HT-29 (cell line): ENCODE data around the gene DUSP16. TPM values are rescaled to one million over a fixed set of nuclear protein-coding genes. Genes with fewer than 3 reads are reported as not detected.
"Not testable (repeated sequence)": the region's sequence is repeated elsewhere in the genome, so short reads cannot be mapped to it uniquely, and the experiment has no call there.

Experiments
- DNase-seq: peaks from one replicate; pipeline ENCODE4 v3.0.0-alpha.2; 2015; ENCODE audit warnings: low spot score
- total RNA-seq: library from RNA; depleted of rRNA; stranded (reverse); fragments of >200 nt; shearing (Covaris generic); gene quantifications from 2 replicates; pipeline ENCODE4 v1.2.3, GENCODE V29; 2014

DUSP16 gene
- total RNA-seq, 1 experiment from 2014 or later = 9.2 TPM

DNA sequence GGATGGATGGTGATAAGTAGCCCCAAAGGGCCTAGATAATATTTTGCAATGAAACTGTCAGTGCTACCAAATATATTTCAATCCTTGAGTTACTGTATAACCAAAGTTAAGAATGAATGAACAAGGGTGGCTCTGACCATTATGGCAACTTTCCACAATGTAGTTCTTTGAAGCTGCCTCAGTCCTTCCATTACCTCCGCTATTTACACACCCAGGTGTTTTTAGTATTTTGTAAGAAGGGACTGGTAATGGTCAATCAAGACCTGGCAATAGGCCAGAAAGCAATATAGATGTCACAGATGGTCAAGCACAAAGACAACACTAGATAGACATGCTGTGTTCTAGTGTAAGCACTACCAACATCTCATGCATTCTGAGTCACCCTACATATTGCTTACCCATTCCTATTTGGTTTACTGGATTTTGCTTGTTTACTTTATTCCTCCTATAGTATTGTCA is 16.3 kb downstream of the DUSP16 start:
- peak; percentile 86 for DNase-seq

DNA sequence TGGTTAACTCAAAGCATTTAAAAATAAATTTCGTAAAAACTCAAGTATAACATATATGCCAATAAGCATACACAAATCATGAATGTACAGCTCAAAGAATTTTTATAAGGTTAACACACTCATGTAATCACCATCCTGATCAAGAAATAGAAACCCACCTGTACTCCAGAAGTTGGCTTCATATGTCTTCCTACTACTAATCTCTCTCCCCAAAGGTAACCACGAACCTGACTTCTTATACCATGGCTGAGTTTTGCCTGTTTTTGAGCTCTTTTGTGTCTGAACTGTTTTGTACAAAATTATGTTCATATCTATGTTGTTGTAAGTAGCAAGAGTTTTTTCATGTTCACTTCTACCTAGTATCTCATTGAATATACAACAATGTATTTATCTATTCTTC is 18.7 kb downstream of the DUSP16 start:
- DNase-seq = no peak

DNA sequence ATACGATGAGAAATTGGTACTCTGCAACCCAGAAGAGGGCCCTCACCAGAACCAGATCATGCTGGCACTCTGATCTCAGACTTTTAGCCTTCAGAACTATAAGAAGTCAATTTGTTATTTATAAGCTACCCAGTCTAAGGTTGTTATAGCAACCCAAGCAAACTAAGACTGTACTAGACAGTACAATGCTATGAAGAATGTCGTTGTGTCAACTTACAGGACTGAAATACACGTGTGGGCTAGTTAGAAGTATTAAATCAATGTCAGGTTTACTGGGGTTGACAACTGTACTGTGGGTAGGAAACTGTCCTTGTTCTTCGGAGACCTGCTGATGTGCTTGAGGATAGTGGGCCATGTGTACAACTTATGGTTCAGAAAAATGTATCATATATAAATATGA is 19.7 kb downstream of the DUSP16 start:
- peak; percentile 43 for DNase-seq

DNA sequence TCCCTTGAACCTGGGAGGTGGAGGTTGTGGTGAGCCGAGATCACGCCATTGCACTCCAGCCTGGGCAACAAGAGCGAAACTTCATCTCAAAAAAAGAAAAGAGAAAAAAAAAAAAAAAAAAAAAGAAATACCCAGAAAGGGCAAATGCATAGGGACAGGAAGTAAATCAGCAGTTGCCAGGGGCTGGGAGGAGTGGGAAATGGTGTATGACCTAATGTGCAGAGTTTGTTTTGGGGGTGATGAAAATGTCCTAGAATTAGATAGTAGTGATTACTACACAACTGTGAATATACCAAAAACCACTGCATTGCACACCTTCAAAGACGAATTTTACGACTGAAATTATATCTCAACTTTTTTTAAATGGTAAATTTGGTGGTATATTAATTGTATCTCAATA is 20.4 kb downstream of the DUSP16 start:
- no peak for DNase-seq

DNA sequence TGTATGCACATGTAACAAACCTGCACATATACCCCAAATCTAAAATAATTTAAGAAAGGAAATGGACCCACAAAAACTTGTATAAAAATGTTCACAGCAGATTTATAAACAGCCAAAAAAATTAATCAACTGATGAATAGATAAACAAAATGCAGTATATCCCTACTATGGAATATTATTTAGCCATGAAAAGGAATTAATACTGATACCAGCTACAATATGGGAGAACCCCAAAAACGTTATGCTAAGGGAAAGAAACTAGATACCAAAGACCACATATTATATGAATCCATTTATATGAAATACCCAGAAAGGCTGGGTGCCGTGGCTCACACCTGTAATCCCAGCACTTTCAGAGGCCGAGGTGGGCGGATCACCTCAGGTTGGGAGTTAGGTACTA is 20.9 kb downstream of the DUSP16 start:
- DNase-seq = no peak

DNA sequence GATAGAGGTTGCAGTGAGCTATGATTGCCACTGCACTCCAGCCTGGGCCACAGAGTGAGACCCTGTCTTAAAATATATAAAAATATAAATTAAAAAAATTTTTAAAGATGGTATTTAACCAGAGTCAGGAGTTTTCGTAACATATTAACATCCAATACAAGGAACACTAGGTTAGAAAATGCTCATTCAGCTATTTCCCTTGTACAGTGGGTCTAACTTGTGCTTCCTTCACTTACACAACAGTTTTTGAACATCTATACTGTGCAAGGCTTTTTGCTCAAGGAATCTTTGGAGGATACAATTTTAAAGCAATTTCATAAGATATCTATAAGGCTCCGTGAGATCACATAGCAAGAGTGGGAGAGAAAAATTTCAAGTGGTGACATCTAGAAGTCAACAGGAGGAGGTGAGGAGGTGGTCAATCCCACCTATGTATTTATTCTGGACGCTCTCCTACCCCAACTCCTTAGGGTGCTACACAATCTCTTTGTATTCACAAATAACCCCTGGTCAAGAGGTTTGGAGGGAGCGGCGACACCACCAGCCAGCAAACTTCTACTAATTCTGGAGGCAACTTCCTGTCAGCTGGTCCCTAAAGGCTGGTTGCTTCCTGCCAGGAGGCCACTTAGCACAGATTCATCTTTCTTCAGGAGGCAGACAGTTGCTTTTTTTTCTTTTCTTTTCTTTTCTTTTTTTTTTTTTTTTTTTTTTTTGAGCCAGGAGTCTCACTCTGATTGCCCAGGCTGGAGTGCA is 22.2 kb downstream of the DUSP16 start:
- DNase-seq = no peak

DNA sequence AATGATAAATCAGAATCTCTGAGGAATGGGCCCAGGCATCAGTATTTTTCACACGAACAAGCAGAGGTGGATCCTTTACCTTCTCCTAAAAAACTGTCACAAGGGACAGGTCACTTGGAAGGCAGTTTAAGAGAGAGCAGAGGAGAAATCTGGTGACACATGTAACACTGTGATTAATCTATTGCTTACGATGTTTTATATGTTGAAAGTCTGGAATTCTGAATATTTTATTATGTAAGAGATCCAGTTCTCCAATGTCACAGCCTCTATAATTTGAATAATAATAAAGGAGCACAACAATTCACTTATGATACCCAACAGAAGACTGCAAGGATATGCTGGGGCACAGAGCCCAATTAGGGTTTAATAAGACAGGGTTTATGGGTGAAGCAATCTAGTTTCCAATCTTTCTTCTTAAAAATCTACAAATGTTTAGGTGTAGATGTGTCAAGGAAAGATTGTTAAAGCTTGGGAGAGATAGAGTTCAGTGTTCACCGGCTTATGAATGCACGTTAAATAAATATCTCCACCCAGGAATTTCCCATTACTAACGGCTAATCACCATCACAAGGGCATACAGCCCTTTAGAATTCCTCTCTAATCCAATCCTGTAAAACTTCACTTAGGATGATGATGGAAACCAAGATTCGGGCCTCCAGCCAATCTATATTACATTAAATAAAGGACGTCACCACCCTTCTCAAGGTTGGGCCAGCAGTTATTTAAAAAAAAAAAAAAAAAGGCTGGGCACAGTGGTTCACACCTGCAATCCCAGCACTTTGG is 23.4 kb downstream of the DUSP16 start:
- peak; percentile 93 for DNase-seq

DNA sequence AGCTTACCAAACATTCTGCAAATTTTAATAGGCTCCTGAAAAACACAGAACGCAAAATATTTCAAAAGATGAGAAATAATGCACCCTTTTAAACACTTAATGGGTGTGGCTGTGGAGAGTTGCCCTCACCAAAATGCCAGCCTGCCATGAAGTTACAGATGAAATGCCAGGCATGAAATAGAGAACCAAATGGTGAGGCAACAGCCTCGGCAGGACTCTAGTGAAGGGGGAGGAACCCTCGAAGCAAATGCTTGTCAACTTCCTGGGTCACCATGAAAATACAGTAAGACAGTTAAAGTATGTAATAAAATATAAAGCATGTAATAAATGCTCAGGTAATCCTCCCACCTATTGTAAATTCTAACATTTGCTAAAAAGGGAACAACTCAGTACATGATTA is 24.1 kb downstream of the DUSP16 start:
- DNase-seq = peak; percentile 45

DNA sequence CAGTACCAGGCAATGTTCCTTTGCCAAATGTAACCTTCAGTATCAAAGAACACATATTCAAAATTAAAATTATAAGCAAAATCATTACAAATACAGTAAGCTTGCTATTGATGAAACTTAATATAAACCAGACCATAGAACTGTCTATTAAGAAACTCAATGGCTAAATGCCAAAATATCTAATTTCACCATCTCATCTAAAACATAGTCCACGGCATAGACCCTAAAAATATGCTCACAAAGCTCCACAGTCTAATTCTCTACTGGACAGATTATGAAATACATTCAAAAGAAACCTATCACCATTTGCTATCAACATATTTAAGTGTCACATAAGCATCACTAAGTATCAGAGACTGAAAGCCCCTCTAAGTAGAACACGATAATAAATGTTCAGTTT is 25.2 kb downstream of the DUSP16 start:
- DNase-seq = no peak

DNA sequence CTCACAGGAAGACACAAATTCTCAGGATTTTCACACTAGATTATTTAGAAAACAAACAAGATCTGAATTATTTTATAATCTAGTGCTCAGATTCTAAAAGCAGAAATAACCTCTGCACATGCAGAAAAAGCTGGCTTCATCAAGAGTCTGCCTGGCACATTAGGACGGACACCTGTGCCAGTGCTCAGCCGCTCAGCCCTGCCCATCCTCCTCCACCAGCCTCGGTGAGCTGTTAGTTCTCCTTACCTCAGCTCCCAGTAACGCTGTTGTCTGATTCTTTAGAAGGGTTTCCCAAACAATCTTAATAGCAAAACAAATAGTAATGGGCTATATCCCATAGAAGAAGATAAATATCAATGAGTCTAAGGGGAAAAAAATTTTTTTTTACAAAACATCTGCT is 27.7 kb downstream of the DUSP16 start:
- no peak for DNase-seq

DNA sequence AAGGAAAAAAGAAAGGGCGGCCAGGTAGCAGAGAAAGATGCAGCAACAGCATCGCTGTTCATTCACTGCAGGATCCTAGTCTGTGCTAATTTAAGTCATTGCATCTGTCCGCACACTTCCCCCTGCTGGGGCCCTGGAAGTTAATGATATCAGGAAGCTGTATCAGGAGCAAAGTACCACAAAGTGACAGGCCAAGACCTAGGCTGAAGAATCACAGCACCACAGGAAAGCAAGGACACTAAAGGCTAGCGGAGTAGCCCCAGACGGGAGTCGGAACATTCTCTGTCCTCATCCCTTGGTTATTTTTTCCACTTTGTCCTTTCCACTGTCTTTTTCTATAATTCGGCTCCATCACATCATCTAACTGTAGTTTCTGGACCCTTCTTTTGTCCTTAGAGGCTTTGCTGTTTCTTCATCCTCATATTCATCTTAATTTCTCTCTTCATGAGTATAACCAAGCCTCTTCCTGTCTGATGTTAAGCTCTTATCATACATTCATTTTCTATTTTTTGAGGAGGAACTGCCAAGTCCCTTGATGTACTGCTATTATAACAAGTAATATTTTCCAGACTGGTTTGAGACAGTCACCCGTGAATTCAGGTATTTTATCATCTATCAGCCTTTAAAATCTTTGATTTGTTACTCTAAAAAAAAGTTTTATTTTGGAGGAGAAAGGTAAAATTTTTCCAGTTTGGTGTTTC is 28.3 kb downstream of the DUSP16 start:
- no peak for DNase-seq

DNA sequence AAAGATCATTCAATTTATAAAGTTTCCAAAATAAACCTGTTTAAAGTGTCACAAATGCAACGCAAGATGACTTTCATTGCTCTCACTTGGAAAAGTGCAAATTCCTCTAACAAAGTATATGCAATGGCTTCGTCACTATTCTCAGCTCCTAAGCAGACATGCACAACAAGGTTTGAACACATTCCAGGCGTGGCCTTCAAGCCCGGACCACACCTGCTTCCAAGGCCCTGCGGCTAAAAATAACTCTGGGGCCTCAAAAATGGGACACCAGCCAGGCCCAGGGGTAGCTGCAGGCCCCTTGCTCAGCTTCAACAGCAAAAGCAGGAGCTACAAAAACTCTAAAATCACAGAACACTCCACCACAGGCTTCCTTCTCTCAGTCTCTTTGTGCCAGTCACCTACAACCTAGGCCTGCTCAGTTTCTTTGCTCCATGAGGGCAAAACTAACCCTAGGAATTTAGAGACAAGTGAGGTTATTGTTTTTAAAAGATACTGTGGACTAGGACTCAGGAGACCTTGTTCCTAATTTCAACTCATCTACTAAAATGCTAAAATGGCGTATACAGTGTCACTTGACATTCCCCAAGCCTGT is 29.3 kb downstream of the DUSP16 start:
- DNase-seq = no peak

DNA sequence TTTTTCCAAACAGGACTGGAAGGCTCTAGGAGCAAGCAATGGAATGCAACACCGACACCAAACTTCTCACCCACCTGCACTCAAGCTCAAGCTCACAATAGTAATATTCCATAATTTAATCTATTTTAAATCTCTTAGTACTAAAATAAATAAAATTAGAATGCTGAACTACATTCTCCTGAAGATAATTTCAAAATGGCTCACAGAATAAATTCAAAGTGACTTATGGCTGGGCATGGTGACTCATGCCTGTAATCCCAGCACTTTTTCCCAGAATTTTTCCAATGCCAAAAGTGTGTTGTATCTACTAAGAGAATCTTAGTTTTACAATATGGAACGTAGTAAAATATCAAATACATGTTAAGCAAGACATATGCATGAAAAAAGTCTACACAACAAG is 31.5 kb downstream of the DUSP16 start:
- DNase-seq = no peak

DNA sequence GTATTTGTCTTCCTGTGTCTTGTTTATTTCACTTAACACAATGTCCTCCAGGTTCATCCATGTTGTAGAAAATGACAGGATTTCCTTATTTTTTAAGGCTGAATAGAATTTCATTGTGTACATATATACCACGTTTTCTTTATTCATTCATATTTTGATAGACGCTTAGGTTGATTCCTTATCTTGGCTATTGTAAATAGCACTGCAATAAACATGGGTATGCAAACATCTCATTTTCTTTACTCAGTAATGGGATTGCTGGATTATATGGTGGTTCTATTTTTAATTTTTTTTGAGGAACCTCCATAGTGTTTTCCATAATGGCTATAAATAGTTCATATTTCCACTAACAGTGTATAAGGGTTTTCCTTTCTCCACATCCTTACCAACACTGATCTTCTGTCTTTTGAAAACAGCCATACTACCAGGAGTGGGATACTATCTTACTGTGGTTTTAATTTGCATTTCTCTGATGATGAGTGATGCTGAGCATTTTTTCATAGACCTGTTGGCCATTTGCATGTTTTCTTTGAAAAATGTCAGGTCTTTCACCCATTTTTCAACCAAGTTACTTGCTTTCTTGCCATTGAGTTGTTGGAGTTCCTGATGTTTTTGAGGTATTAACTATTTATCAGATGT is 32.8 kb downstream of the DUSP16 start:
- DNase-seq = no peak

DNA sequence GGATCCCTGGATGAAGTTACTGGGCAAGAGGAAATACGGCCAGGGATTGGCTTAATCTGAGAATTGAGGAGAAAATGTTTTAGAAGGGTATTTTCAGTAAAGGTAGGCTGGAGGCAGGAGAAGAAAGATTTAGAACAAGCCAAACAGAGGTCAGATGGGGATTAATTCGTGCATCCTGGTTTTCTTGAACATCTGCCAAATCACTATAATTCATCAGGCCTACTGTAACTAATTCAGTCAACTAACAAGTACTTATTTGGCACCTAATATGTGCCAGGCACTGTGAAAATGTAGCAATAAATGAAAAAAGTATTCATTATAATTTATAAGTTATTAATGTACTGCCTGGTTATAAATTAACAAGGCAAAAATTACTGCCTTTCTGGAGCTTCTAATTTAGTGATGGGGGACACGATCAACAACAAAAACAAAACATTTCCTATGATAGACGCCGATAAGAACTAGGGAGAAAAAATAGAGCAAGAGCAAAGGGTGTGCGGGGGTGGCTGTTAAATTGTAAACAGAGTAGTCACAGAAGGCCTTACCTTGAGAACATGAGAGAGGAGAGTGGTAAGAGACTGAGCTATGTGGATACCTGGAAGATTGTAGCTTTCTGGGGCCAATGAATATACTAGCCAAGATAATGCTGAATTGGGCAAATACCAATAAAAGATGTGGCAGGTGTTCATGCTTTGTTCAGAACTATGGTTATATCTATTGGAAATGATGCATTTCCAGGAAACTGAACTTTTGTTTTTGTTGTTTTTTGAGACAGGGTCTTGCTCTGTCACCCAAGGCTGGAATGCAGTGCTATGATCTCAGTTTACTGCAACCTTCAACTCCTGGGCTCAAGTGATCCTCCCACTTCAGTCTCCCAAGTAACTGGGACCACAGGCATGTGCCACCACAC is 34.0 kb downstream of the DUSP16 start:
- DNase-seq = no peak

DNA sequence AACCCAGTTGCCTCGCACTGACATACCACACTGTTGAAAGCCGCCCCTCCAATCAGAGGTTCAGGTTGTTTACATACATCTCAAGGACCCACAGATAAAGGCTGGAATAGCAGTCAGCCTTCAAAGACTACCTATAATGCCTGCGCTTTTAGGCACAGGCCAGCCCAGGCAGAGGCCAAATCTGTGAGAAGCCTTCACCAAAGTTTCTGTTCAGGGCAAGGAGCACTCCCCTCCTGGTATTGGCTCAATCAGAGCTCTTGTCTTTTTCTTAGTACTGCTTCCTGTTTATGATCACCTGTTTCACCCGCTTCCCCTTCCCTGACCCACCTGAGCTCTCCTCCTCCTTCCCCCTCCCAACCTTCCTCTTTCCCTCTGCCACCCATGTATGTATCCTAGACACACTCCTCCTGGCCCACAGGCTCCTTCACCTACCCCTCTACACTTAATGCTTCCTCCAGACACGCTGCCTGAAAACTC is 34.8 kb downstream of the DUSP16 start:
- DNase-seq = no peak

DNA sequence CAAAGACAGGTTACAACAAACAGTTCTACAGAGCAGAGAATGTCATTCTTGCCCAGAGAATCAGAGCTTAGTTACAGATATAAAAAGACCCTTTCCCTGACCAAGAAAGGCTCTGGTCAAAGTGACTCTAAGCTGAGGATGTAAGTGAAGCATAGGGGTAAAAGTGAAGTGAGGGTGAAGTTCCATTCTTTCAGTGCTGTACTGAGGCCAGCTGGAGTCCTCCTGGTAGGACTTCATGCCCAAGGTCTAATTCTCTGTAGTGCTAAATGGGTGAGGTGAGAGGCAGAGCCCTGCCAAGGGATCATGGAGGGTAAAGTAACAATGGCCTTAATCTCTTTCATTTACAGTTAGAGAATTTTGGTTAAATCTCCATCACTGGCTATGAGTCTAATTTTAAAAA is 38.5 kb downstream of the DUSP16 start:
- no peak for DNase-seq

DNA sequence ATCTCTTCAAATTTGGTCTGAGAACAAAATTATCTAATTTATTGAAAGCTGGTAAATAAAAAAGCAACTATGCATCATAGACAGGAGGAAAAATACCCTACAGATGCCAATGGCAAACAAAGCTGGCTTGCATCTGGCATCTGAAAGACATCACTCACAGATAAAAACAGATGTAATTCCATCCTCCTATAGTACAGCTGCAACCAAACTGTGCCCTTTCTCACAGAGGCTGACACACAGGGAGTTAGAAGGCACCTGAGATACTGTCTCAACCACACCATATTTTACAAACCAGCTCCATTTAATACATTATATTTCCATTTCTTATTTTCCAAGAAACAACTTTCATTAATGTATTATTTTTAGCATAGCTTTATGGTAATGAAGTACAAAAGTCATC is 39.4 kb downstream of the DUSP16 start:
- no peak for DNase-seq

DNA sequence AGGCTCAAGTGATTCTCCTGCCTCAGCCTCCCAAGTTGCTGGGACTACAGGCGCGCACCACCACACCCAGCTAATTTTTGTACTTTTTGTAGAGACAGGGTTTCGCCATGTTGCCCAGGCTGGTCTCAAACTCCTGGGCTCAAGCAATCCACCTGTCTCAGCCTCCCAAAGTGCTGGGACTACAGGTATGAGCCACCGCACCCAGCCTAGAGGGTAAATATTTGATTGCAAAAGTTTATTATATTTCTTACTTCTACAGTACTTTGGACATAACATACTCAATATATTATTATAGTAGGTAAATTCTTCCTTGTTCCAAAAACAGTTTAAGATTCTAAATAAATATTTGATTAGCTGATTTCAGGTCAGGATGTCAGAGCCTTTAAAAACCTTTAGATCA is 40.0 kb downstream of the DUSP16 start:
- DNase-seq = not testable (repeated sequence)

DNA sequence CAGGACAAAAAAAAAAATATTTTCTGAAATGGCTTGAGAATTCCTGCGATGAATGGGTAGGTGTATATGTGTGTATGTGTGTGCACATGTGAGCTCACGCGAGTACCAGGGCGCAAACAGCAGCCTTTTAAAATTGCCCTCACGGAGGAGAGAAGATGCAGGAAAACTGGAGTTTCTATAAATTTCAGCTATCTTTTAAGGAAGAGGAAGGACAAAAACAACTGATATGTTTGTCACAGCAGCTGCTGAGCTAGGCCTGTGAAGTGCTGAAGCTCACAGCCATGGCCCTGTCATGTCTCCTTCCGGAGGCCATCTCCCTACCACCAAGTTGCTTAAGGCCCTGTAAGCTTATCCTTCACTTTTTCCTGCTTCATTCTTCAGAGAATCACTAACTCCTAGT is 40.8 kb downstream of the DUSP16 start:
- DNase-seq = no peak
